HEK293T (cell line): ENCODE measurements around the gene LIPC.

ENCODE experiments used
- CTCF ChIA-PET: fragments of 350-600 bp; formaldehyde crosslinking; extraction: SDS; loops from one replicate; lab custom pipeline; 2021; ENCODE audit warnings: antibody characterized with exemption, inconsistent platforms; lab: Yijun Ruan, JAX
- POLR2A ChIA-PET: fragments of 350-600 bp; formaldehyde crosslinking; extraction: SDS; loops from one replicate; lab custom pipeline; 2020; ENCODE audit warnings: antibody characterized with exemption, inconsistent platforms; lab: Yijun Ruan, JAX
- DNase-seq: peaks from one replicate; pipeline ENCODE4 v3.0.0; 2012; ENCODE audit warnings: mixed read lengths; ENCODE audit errors: extremely low spot score
- ARNT ChIP-seq: fragments of 450-650 bp; IDR thresholded peaks from 2 replicates; pipeline ENCODE4 v1.6.1; 2017; ENCODE audit warnings: mild to moderate bottlenecking
- BHLHE40 ChIP-seq: fragments of 450-650 bp; IDR thresholded peaks from 2 replicates; pipeline ENCODE4 v1.6.1; 2016; ENCODE audit warnings: mild to moderate bottlenecking, moderate library complexity, borderline replicate concordance
- CTBP1 ChIP-seq: fragments of 450-650 bp; IDR thresholded peaks from 2 replicates; pipeline ENCODE4 v1.6.1; 2016; ENCODE audit warnings: borderline replicate concordance
- ELF4 ChIP-seq: fragments of 450-650 bp; IDR thresholded peaks from 2 replicates; pipeline ENCODE4 v1.6.1; 2017; ENCODE audit warnings: antibody characterized with exemption
- FOXA1 ChIP-seq: fragments of 450-650 bp; IDR thresholded peaks from 2 replicates; pipeline ENCODE4 v1.6.1; 2016; ENCODE audit warnings: mild to moderate bottlenecking
- FOXK2 ChIP-seq: fragments of 450-650 bp; IDR thresholded peaks from 2 replicates; pipeline ENCODE4 v1.6.1; 2016; ENCODE audit warnings: mild to moderate bottlenecking
- FOXM1 ChIP-seq: fragments of 450-650 bp; IDR thresholded peaks from 2 replicates; pipeline ENCODE4 v1.6.1; 2017; ENCODE audit warnings: mild to moderate bottlenecking, borderline replicate concordance
- HDGF ChIP-seq: fragments of 450-650 bp; IDR thresholded peaks from 2 replicates; pipeline ENCODE4 v1.6.1; 2017; ENCODE audit warnings: antibody characterized with exemption, borderline replicate concordance
- L3MBTL2 ChIP-seq: fragments of 450-650 bp; conservative IDR thresholded peaks from 2 replicates; pipeline ENCODE4 v1.6.1; 2016; ENCODE audit warnings: mild to moderate bottlenecking
- LEF1 ChIP-seq: fragments of 450-650 bp; IDR thresholded peaks from 2 replicates; pipeline ENCODE4 v1.6.1; 2017; ENCODE audit warnings: mild to moderate bottlenecking, borderline replicate concordance
- NFRKB ChIP-seq: fragments of 450-650 bp; IDR thresholded peaks from 2 replicates; pipeline ENCODE4 v1.6.1; 2016; ENCODE audit warnings: mild to moderate bottlenecking, moderate library complexity
- SP1 ChIP-seq: fragments of 450-650 bp; IDR thresholded peaks from 2 replicates; pipeline ENCODE4 v1.6.1; 2017
- SUZ12 ChIP-seq: fragments of 450-650 bp; IDR thresholded peaks from 2 replicates; pipeline ENCODE4 v1.6.1; 2016; ENCODE audit warnings: mild to moderate bottlenecking
- TARDBP ChIP-seq: fragments of 450-650 bp; IDR thresholded peaks from 2 replicates; pipeline ENCODE4 v1.6.1; 2016
- ZNF384 ChIP-seq: fragments of 450-650 bp; IDR thresholded peaks from 2 replicates; pipeline ENCODE4 v1.6.1; 2016
- TF ChIP-seq, protein P1 (sequence below): fragments of 450-650 bp; IDR thresholded peaks from 2 replicates; pipeline ENCODE4 v1.6.1; 2016

Gene LIPC

DNA sequence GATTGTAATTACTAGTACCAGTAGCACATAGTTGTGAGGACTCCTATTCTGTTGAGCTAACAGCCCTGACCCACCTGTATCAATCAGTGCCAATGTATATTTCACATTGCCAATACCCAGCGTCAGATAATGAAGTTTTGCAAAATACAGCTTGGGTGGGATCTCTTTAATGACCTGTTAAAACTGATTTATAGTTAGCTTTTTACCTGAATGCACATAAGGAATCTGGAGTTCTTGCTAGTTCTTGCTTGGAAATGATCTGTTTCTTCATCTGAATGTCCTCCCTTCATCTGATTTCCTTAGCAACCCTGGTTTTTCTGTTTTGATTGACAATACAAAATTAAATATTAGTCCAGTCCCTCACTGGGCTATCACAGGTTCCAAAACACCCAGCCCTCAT is 62.8 kb downstream of the LIPC start:
- no peak for TF ChIP-seq HDGF
- TF ChIP-seq FOXK2, result no peak
- TF ChIP-seq ELF4, result no peak
- TF ChIP-seq L3MBTL2, result no peak
- TF ChIP-seq ZNF384, result no peak
- no peak for TF ChIP-seq SP1
- no peak for TF ChIP-seq TARDBP
- no peak for TF ChIP-seq CTBP1
- TF ChIP-seq ARNT, result no peak
- TF ChIP-seq, protein P1, sequence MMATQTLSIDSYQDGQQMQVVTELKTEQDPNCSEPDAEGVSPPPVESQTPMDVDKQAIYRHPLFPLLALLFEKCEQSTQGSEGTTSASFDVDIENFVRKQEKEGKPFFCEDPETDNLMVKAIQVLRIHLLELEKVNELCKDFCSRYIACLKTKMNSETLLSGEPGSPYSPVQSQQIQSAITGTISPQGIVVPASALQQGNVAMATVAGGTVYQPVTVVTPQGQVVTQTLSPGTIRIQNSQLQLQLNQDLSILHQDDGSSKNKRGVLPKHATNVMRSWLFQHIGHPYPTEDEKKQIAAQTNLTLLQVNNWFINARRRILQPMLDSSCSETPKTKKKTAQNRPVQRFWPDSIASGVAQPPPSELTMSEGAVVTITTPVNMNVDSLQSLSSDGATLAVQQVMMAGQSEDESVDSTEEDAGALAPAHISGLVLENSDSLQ, result no peak
- TF ChIP-seq NFRKB, result no peak
- TF ChIP-seq BHLHE40, result no peak
- no peak for TF ChIP-seq FOXM1
- no peak for TF ChIP-seq FOXA1
- no peak for TF ChIP-seq SUZ12
- no peak for TF ChIP-seq LEF1
- no peak for DNase-seq
- ChIA-PET CTCF (no interaction called here), POLR2A (no interaction called here)

DNA sequence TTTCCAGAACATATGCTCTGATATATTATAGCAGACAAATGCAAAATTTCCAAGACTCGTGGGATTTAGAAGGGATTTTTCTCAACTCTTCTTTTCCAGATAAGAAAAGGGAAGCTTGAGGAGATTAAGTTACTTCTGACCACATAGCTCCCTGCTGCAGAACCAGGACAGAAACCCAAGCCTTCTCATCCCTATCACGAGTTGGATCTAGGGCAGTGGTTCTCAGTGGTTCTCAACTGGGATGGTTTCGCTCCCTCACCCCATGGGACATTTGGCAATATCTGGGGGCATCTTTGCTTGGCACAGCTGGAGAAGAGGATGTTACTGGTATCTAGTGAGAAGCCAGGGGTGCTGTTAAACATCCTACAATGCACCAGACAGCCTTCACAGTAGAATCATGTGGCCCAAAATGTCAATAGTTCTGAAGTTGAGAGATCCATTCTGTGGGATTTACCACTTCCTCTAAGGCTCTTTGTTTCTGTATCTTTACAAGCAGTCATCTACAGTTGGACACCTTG is 64.2 kb downstream of the LIPC start:
- TF ChIP-seq TARDBP (no peak), SUZ12 (no peak)
- POLR2A ChIA-PET, result no interaction called here
- CTCF ChIA-PET, result no interaction called here
- DNase-seq, result no peak

DNA sequence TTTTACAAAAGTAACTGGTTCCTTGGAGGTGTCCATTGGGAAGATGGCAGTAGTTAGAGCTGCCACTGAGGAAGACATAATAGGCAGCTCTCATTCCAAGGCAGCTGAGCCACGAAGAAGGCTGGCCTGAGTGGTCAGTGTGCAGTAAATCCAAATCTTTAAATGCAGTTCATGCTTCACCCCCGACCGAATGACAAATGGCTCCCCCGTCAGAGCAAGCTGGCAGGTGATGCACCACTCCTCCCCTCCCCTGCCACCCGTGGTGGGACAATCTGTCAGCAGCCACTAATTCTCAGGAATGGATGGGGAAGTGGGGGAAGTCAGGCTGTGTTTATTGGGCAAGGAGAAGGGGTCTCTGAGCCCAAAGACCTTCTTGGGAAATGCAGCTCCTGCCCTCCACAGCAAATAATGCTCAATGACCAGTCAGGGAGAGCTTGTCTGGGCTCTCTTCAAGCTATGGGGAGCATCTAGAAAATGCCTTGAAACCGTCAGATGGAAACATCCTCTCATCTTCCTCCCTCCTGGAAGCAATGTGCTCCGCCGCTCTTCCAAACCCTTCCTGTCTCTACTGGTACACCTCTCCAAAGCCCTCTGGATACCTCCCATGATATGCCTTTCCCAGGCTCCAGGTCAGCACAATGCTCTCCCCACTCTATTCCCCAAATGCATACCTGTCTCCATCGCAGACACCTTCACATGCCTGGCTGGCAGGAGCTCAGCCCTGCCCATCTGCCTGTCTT is 65.4 kb downstream of the LIPC start:
- CTCF ChIA-PET, result no interaction called here
- no peak for TF ChIP-seq CTBP1
- no peak for TF ChIP-seq HDGF
- TF ChIP-seq, protein P1, result no peak
- no peak for TF ChIP-seq NFRKB
- TF ChIP-seq ARNT, result no peak
- no peak for TF ChIP-seq FOXK2
- no peak for TF ChIP-seq TARDBP
- TF ChIP-seq SUZ12, result no peak
- no peak for TF ChIP-seq SP1
- no peak for TF ChIP-seq ELF4
- TF ChIP-seq L3MBTL2, result no peak
- TF ChIP-seq BHLHE40, result no peak
- no peak for TF ChIP-seq FOXA1
- no peak for TF ChIP-seq ZNF384
- TF ChIP-seq LEF1, result no peak
- no peak for TF ChIP-seq FOXM1
- no peak for DNase-seq
- POLR2A ChIA-PET, result no interaction called here

DNA sequence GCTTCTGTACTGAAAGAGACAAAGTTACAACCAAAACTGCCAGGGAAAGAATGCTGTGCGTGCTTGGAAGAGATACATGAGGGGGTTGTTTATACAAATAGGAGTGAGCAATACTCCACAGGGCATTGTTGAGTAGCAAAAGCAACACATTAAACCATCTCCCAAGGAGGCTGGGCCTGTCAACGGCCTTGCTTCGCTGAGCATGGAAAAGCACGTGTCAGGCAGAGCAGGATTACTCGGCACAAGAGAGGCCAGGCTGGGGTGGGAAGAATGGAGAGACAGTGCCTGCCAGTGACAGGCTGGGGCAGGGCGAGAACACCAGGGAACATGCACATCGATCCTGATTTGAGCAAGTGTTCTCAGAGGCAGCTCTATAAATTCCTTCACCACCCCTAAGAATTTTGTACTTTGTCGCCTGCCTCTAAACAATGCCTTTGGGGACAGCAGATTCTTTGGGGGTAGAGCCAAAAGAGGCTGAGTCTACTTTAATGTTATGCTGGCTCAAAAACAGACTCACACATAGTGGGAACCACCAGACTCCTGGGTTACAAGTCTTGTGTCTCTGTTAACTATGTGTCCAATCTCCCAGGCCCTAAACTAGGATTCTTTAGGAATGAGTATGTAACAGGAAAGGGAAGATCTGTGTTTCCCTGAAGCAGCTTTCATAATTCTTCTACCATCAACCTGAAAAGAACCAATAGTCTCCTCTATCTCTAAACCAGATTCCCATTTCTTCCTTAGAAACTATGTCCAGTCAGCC is 67.2 kb downstream of the LIPC start:
- DNase-seq, result no peak
- ChIA-PET POLR2A (no interaction called here), CTCF (no interaction called here)
- TF ChIP-seq SP1, result no peak
- TF ChIP-seq L3MBTL2, result 0 out of 2 replicates have a peak, but pooled peaks have one; percentile 13
- TF ChIP-seq, protein P1, result no peak

DNA sequence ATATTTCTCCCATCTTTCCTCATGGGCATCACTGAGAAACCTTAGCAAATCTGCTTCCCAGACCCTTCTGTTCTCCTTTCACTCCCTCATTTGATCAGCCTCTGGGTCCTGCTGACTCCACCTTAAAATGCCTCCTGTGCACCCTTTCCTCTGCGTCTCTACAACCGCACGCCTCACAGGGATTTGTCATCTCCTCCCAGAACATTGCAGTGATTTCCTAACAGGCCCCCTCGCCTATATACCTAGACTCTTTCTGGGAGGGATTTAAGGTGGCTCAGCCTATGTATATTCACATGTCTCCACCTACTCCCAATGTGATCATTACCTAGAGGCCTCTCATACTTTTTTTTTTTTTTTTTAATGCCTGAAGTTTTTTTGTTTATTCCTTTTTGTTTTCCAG is 69.2 kb downstream of the LIPC start:
- CTCF ChIA-PET, result no interaction called here
- POLR2A ChIA-PET, result no interaction called here
- DNase-seq, result no peak

More for the DNA sequence above, 69.2 kb downstream of the LIPC start:
- no peak for TF ChIP-seq BHLHE40
- no peak for TF ChIP-seq TARDBP
- TF ChIP-seq SP1, result no peak
- TF ChIP-seq LEF1, result no peak
- no peak for TF ChIP-seq FOXM1
- no peak for TF ChIP-seq NFRKB
- no peak for TF ChIP-seq ARNT
- TF ChIP-seq FOXK2, result no peak
- no peak for TF ChIP-seq SUZ12
- no peak for TF ChIP-seq L3MBTL2
- no peak for TF ChIP-seq CTBP1
- TF ChIP-seq HDGF, result no peak
- no peak for TF ChIP-seq ELF4
